ENCODE results near the gene ZC3HAV1.

DNA sequence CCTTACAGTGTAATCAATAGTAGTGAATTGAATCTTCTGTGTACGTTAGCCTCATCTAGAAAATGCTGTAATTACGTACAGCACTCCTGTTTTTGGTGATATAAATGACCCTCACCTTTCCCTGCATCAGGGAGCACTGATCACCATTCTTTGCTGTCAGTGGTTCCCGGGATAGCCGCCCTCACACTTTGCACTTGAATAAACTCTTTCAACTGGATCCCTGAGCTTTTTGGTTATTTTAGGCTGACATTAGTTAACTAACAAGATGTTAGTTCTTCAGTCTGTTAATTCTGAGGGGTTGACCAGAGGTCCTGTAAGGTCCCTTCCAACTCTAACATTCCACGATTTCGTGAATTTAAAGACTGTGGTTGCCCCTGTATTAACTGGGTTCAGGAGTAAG, 23.4 kb upstream of the ZC3HAV1 start:
- TF ChIP-seq, protein P1, sequence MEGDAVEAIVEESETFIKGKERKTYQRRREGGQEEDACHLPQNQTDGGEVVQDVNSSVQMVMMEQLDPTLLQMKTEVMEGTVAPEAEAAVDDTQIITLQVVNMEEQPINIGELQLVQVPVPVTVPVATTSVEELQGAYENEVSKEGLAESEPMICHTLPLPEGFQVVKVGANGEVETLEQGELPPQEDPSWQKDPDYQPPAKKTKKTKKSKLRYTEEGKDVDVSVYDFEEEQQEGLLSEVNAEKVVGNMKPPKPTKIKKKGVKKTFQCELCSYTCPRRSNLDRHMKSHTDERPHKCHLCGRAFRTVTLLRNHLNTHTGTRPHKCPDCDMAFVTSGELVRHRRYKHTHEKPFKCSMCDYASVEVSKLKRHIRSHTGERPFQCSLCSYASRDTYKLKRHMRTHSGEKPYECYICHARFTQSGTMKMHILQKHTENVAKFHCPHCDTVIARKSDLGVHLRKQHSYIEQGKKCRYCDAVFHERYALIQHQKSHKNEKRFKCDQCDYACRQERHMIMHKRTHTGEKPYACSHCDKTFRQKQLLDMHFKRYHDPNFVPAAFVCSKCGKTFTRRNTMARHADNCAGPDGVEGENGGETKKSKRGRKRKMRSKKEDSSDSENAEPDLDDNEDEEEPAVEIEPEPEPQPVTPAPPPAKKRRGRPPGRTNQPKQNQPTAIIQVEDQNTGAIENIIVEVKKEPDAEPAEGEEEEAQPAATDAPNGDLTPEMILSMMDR (IDR thresholded peaks at IDR 0.05) = no peak
- TF ChIP-seq POLR2A (IDR thresholded peaks at IDR 0.05) = no peak

All from thyroid gland (tissue), 4 donors.